Stimulated activated CD8-positive, alpha-beta memory T cell treated with anti-CD3 and anti-CD28 coated beads, Interleukin-12 subunit alpha, Interleukin-12 subunit beta, amount 100 ng/mL, for 4 hours (primary cell): ENCODE data around the gene TENM4.

Source experiments
- DNase-seq: peaks from one replicate; pipeline ENCODE4 v3.0.0-alpha.2; 2020; ENCODE audit warnings: low read depth

The TENM4 gene

GRCh38 chr11:79174045-79175008 is 266.5 kb downstream of the TENM4 start:
- no peak for DNase-seq

DNA sequence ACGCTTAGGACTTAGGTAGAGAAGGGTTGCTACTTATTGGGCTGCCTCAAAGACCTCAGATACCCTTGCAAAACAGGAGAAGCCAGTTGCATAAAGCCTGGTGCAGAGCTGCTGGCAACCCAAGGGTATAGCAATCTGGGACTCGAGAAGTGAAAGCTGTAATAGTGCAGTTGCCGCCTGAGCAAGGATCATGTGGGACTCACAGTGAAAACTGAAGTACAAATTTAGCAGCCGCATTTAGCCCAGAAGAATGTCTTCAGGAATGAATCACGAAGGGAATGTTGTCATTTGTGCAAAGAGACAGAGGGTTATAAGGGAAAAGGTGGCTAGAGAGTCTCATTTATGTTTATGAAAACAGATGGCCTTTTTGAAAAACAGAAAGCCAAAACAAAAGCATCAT is 267.2 kb downstream of the TENM4 start:
- DNase-seq = no peak

DNA sequence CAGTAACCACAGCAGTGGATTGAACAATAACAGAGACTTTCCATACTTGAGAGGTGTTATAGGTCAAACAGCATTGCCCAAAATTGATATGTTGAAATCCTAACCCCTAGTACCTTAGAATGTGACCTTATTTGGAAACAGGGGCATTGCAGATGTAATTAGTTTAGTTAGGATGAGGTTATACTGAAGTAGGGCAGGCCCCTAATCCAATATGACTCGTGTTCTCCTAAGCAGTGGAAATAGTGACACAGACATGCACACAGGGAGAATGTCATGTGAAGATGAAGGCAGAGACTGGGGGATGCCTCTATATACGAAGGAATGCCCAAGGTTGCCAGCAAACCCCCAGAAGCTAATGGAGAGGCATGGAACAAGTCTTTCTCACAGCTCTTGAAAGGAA is 270.5 kb downstream of the TENM4 start:
- DNase-seq = no peak

DNA sequence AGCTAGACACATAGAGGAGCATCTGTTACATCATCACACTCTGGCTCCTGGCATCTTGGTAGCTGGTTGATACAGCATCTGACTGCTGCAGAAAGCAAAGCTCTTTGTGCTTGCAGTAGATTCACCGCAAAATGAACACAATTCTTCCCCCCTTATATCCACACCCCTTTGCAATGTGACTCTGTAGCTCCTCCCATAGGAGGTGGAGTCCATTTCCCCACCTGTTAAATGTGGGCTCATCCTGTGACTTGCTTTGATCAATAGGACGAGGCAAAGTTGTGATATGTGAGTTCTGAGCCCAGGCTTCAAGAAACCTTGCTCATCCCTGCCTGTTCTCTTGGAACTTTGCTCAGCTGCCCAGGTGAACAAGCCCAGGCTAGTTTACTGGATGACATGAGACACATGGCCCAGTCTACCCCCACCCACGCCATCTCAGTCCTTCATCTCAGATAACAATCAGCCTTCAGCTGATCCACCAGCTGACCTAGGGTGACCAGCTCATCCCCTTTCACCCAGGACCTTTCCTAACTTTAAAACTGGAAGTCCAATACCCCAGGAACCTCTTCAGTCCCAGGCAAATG is 272.2 kb downstream of the TENM4 start:
- no peak for DNase-seq

DNA sequence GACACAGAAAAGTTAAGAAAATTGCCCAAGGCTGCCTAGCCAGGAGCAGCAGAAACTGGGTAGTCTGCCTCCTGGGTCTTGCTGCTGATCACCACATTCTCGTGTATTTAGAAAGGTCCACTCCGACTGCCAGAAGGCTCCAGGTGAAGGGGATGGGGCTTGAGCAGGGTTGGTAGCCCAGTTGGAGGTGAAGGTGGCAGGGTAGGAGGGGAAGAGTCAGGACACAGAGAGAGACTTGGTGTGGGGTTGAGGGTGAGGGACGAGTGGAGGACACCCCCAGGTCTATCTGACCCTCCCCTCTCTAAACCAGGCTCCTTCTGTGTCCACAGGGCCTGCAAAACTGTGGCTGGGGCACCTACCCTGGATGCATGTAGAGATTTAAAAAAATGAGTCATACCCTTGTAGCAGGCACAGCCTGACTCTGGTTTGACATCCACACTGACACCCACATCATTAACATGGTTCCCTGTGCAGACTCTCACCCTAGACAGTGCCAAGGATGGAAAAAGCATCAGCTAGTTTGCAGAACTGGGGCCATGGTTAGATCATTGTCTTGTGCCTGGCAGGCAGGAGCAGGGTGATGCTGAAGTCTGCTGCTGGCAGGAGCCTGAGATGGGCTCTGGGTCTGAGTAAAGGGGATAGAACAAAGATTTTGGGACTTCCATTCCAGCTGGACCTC is 273.2 kb downstream of the TENM4 start:
- DNase-seq = no peak

GRCh38 chr11:79165908-79166307 is 274.9 kb downstream of the TENM4 start:
- no peak for DNase-seq

DNA sequence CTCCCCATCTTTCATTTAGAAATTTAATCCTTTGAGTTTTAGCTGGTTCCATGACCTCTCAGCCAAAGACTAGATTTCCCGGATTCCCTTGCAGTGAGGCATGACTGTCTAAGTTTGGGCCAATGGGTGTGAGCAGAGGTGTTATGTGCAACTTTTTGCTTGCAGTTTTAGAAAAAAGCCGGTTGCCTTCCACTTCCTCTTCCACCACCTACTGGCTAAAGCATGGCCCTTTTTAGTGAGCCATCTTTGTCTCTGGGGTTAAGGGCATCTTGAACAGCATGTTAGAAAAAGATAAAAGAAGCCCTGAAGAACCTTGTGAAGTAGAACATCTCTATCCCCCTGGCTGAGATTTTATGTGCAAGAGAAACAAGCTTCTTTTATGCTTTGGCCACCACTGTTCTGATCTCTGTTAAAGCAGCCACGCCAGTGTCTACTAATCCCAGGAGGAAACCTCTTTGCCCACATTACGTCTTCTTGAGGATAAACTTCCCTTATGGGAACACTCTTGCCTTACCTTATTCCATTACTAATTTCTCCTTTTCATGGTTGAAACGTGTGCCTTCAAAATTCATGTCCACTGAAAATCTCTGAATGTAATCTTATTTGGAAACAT is 279.9 kb downstream of the TENM4 start:
- no peak for DNase-seq

DNA sequence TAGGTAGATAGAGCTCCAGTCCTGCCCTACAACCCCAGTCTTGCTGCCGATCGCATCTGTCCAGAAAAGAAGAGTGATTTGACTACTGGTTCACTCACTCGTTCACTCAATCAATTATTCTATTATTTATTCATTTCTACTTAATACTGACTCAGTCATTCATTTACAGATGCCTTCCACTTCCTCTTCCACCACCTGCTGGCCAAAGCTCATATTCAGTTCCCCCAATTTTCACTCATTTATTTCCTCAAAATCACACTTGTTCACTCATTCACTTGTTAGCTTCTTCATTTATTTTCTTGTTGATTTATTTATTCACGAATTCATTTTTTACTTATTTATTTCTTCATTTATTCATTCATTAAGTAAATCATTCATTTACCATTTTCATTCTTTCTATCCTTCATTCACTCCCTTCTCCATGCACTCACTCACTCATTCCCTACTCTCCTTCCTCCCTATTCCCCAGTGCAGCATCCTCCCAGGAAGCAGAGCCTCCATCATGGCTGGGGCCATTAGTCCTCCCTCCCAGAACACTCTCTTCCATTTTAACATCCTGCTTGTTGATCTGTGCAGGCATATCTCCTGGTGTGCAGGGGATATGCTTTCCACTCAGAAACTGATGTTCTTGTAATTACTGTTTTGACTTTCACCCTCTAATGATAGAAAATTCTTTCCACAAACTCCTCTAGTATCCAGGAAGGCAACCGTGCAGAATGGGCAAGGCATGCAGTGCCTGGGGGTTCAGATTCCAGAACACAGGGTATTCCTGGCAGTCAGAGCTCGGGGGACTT is 281.0 kb downstream of the TENM4 start:
- no peak for DNase-seq

- no peak for DNase-seq
Observed at GRCh38 chr11:79157738-79158137, 283.1 kb downstream of the TENM4 start.

- no peak for DNase-seq
Observed at GRCh38 chr11:79156031-79156430, 284.8 kb downstream of the TENM4 start.

- no peak for DNase-seq
Observed at GRCh38 chr11:79155237-79155636, 285.6 kb downstream of the TENM4 start.

DNA sequence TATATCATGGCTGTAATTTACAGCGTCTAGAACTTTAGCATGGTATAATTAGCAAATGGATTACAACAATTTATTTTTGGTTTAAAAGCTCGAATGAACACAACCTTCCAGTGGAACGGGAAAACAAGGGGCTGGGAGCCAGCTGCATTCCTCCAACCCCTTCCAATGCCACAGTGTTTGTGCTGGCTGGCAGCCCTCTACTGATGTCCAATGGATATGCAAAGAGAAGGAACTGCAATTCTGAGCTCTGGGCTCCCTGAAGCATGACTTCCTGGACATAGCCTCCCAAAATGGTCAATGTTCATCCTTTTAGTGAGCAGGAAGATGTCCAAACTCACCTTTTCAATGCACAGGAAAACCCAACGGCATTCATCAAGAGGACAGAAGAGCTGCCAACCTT is 288.3 kb downstream of the TENM4 start:
- no peak for DNase-seq

- DNase-seq = no peak
Observed at GRCh38 chr11:79151396-79151795, 289.4 kb downstream of the TENM4 start.

DNA sequence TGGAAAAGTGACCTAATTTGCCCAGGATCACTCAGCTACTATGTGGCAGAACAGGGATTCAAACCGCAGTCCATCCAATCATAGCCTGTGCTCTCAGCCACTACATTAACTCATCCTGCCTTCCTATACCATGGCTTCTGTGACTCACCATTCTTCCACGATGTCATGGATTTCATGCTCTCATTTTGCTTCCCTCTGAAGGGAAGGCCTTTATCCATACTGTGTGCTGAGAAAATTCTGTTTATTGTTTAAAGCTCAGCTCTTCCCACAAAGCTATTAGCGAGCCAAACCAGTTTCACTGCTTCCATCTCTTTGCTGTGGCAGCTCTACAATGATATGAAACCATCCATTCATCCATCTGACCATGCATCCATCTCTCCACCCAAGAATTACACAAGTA is 289.9 kb downstream of the TENM4 start:
- DNase-seq = no peak

DNA sequence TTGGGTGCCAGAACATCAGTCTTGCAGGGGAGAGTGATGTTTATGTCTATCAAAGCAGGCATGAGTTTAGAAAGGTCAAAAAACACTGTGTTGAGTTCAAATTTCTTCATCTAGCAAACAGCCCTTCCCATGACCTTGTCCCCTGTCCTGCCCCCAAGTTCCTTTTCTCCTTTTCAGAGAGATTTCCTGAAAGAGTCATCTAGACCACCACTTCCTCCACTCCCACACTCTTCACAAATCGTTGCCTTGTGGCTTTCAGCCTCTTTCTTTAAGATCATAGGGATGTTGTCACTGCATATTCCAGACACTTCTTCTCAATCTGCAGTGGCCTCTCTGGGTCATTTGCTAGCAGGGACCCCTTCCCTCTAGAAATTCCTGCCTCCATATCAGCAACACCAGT is 290.5 kb downstream of the TENM4 start:
- DNase-seq = no peak

DNA sequence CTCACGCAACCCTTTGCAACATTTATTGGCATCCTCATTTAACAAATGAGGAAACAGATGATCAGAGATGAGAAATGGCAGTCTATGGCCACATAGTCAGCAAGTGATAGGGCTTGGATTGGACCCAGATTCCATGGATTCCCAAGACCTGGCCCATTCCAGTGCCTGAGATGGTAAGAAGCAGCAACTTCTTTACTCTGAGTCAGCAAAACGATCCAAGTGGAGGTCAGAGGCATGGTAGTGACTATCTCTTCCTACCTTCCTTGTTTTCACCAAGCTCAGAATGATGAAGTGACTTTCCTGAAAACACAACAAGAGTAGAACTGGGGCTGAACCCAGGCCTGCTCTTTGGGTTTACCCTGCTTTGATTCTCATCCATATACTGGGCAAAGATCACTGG is 293.1 kb downstream of the TENM4 start:
- no peak for DNase-seq

DNA sequence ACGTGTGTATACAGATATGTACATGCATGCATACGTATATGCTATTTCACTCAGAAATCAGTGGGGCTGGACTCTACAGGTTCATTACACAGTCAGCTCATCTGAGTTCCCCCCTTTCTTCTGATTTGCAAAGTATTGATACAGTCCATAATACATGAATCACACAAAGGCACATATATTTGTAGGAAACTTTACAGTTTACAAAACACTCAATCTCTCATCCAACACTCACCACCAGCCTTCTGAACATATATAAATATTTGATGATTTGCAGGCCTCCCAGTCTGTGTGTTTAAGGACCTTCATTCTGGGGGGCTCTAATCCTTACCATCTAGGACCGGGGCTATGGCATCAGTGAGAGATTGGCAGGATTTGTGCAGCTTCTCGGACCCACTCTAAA is 293.8 kb downstream of the TENM4 start:
- no peak for DNase-seq

DNA sequence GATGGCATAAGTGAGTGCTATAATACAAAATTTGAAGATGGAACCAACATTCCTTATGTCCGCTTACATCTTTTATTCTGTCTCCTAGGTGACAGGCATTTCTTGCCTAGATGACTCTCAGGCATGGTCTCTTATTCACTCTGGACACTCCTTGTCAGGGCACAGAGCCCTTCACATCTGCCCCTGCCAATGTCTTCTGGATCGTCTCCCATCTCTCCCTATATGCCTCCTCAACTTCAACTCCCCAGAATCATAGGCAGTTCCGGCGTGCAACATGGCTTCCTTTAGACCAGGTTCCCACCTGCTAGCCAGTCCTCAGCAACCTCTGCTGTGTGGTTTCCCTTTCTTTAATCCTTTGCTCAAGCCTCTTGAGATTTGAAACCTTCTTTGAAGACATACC is 300.9 kb downstream of the TENM4 start:
- no peak for DNase-seq

- DNase-seq = no peak
Observed at GRCh38 chr11:79129702-79130101, 311.1 kb downstream of the TENM4 start.

GRCh38 chr11:79128291-79128690 is 312.5 kb downstream of the TENM4 start:
- DNase-seq = no peak

GRCh38 chr11:79122759-79123158 is 318.1 kb downstream of the TENM4 start:
- no peak for DNase-seq

DNA sequence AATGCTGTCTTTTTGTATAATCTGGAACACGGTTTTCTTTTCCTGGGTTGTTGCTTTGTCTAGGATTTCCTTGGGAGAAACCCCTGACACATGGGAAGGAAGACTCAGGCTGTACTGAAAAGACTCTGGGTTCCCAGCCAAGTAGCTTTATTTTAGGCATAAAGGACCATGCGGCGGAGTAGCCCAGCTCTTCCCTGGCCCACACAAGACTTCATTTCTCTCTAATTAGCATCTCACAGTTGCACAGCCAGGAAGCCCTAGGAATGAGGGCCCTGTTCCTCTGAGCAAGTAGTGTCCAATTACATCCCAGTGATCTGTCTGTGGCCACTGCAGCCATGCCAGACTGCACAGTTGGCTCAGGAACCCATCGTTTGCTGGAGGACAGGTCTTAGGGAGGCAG is 319.5 kb downstream of the TENM4 start:
- no peak for DNase-seq
